A549 (cell line): ENCODE results near the gene NYNRIN.

Experiments
- CEBPB ChIP-seq, 2 experiments: fragments of >200 bp in 1 of 2; sonication (Bioruptor Twin) in 1 of 2; formaldehyde crosslinking in 1 of 2; IDR thresholded peaks; 2 replicates each; pipeline ENCODE4 v1.6.1; 2012 to 2016
- JUN ChIP-seq, 2 experiments: fragments of >200 bp; sonication (Bioruptor Twin); formaldehyde crosslinking; IDR thresholded peaks; 2 replicates in 1 of 2; 3 replicates in 1 of 2; pipeline ENCODE4 v1.6.1; 2016 to 2017
- JUNB ChIP-seq: fragments of >200 bp; sonication (Bioruptor Twin); formaldehyde crosslinking; IDR thresholded peaks from 2 replicates; pipeline ENCODE4 v1.6.1; 2016
- KDM5A ChIP-seq: fragments of 200-600 bp; sonication (generic); IDR thresholded peaks from 2 replicates; pipeline ENCODE4 v1.6.1; 2016; ENCODE audit warnings: antibody characterized with exemption, mild to moderate bottlenecking
- SMC3 ChIP-seq: fragments of >200 bp; sonication (Bioruptor Twin); formaldehyde crosslinking; IDR thresholded peaks from 3 replicates; pipeline ENCODE4 v1.6.1; 2018; ENCODE audit warnings: inconsistent platforms
- TF ChIP-seq, protein P1 (sequence below): fragments of >200 bp; sonication (Bioruptor Twin); formaldehyde crosslinking; IDR thresholded peaks from 3 replicates; pipeline ENCODE4 v1.5.1; 2016
- TF ChIP-seq, protein P2 (sequence below): IDR thresholded peaks from 2 replicates; pipeline ENCODE4 v1.6.1; 2012; ENCODE audit warnings: low read depth, borderline replicate concordance

DNA sequence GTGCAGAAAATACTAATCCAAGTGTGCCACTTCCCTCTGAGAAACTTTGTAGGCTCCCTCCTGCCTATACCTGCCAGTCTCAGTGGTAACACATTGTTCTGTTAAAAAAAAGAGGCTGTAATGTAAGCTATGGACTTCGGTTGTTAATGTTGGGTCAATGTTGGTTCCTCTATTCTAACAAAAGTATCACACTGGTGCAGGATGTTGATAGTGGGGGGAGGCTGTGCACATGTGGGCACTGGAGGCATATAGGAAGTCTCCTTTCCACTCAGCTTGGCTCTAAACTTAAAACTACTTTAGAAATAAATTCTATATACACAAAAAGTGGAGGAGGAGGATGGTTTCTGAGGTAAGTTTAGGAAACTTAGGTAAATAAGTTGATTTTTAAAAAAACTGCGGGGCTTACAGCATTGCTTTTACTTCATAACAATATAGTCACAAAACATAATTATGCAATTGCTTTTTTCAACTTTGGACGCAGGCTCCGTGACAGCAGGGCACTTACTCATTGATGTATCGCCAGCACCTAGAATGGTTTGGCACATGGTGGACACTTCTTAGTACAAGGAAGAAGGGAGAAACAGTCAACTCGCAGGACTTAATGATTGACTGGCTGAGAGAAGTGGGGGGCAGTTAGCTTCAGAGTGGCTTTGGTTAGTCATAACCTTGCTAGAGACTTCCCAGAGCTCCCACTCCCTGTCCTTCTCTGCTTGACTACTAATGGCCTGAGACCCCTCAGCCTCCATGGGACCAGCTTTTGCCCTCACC is 7.9 kb upstream of the NYNRIN start:
- TF ChIP-seq, protein P1, sequence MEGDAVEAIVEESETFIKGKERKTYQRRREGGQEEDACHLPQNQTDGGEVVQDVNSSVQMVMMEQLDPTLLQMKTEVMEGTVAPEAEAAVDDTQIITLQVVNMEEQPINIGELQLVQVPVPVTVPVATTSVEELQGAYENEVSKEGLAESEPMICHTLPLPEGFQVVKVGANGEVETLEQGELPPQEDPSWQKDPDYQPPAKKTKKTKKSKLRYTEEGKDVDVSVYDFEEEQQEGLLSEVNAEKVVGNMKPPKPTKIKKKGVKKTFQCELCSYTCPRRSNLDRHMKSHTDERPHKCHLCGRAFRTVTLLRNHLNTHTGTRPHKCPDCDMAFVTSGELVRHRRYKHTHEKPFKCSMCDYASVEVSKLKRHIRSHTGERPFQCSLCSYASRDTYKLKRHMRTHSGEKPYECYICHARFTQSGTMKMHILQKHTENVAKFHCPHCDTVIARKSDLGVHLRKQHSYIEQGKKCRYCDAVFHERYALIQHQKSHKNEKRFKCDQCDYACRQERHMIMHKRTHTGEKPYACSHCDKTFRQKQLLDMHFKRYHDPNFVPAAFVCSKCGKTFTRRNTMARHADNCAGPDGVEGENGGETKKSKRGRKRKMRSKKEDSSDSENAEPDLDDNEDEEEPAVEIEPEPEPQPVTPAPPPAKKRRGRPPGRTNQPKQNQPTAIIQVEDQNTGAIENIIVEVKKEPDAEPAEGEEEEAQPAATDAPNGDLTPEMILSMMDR = no peak
- TF ChIP-seq CEBPB (IDR thresholded peaks at IDR 0.05) (no peak), KDM5A (no peak), SMC3 (no peak), JUNB (no peak), JUN (IDR thresholded peaks at IDR 0.05) (no peak)
- TF ChIP-seq, protein P2, sequence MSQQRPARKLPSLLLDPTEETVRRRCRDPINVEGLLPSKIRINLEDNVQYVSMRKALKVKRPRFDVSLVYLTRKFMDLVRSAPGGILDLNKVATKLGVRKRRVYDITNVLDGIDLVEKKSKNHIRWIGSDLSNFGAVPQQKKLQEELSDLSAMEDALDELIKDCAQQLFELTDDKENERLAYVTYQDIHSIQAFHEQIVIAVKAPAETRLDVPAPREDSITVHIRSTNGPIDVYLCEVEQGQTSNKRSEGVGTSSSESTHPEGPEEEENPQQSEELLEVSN = no peak
